PFSK-1 (cell line): ENCODE measurements around the gene MELK.

Source experiments
- FOXP2 ChIP-seq: optimal IDR thresholded peaks from 2 replicates; pipeline ENCODE3; 2011; ENCODE audit warnings: borderline replicate concordance, control low read depth, inconsistent platforms; ENCODE audit not compliant: insufficient read depth; ENCODE audit errors: extremely low read length, extremely low read depth
- POLR2AphosphoS5 ChIP-seq: IDR thresholded peaks from 2 replicates; pipeline ENCODE4 v1.6.1; 2012; ENCODE audit warnings: low read depth, mild to moderate bottlenecking, control low read depth, low read length, moderate library complexity
- SIN3A ChIP-seq: IDR thresholded peaks from 2 replicates; pipeline ENCODE4 v1.6.1; 2012; ENCODE audit warnings: mild to moderate bottlenecking, low read length, moderate library complexity, borderline replicate concordance; ENCODE audit not compliant: insufficient read depth
- TAF1 ChIP-seq: IDR thresholded peaks from 2 replicates; pipeline ENCODE4 v1.6.1; 2012; ENCODE audit warnings: low read length, control low read depth, borderline replicate concordance; ENCODE audit not compliant: insufficient read depth
- TF ChIP-seq, protein P1 (sequence below), 2 experiments: IDR thresholded peaks; 2 replicates each; pipeline versions ENCODE4 v1.6.1 to v1.8.0; 2011 to 2012; ENCODE audit warnings: low read depth in 2 of 2, low read length in 2 of 2, control low read depth in 1 of 2, inconsistent platforms in 1 of 2, mild to moderate bottlenecking in 1 of 2, moderate library complexity in 1 of 2; ENCODE audit not compliant: insufficient read depth in 1 of 2

MELK gene

GRCh38 chr9:36691671-36692070 lies 119.0 kb downstream of the MELK start:
- TF ChIP-seq SIN3A (no peak), FOXP2 (no peak), POLR2AphosphoS5 (no peak), TAF1 (no peak)
- TF ChIP-seq, protein P1, sequence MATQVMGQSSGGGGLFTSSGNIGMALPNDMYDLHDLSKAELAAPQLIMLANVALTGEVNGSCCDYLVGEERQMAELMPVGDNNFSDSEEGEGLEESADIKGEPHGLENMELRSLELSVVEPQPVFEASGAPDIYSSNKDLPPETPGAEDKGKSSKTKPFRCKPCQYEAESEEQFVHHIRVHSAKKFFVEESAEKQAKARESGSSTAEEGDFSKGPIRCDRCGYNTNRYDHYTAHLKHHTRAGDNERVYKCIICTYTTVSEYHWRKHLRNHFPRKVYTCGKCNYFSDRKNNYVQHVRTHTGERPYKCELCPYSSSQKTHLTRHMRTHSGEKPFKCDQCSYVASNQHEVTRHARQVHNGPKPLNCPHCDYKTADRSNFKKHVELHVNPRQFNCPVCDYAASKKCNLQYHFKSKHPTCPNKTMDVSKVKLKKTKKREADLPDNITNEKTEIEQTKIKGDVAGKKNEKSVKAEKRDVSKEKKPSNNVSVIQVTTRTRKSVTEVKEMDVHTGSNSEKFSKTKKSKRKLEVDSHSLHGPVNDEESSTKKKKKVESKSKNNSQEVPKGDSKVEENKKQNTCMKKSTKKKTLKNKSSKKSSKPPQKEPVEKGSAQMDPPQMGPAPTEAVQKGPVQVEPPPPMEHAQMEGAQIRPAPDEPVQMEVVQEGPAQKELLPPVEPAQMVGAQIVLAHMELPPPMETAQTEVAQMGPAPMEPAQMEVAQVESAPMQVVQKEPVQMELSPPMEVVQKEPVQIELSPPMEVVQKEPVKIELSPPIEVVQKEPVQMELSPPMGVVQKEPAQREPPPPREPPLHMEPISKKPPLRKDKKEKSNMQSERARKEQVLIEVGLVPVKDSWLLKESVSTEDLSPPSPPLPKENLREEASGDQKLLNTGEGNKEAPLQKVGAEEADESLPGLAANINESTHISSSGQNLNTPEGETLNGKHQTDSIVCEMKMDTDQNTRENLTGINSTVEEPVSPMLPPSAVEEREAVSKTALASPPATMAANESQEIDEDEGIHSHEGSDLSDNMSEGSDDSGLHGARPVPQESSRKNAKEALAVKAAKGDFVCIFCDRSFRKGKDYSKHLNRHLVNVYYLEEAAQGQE (IDR thresholded peaks at IDR 0.05; ENCODE audit: insufficient read depth in 1 of 2, low read depth in 2 of 2, low read length in 2 of 2) = no peak

DNA sequence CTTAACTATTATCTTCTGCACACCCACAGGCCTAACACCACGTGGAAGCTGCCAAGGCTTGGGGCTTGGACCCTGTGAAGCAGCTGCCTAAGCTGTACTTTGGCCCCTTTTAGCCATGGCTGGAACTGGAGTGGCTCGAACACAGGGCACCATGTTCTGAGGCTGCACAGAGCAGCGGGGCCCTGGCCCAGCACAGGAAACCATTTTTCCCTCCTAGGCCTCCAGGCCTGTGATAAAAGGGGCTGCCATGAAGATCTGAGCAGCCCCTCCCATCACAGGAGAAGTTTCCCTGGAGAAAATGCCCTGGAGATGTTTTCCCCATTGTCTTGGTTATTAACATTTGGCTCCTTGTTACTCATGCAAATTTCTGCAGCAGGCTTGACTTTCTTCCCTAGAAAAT lies 126.3 kb downstream of the MELK start:
- TF ChIP-seq TAF1 = no peak
- TF ChIP-seq, protein P1 (IDR thresholded peaks at IDR 0.05; ENCODE audit: insufficient read depth in 1 of 2, low read depth in 2 of 2, low read length in 2 of 2) = no peak
- no peak for TF ChIP-seq FOXP2
- no peak for TF ChIP-seq POLR2AphosphoS5
- TF ChIP-seq SIN3A = no peak

GRCh38 chr9:36704148-36704547 lies 131.5 kb downstream of the MELK start:
- TF ChIP-seq POLR2AphosphoS5 (no peak), SIN3A (no peak), FOXP2 (no peak), TAF1 (no peak)
- TF ChIP-seq, protein P1 (IDR thresholded peaks at IDR 0.05; ENCODE audit: insufficient read depth in 1 of 2, low read depth in 2 of 2, low read length in 2 of 2) = no peak

DNA sequence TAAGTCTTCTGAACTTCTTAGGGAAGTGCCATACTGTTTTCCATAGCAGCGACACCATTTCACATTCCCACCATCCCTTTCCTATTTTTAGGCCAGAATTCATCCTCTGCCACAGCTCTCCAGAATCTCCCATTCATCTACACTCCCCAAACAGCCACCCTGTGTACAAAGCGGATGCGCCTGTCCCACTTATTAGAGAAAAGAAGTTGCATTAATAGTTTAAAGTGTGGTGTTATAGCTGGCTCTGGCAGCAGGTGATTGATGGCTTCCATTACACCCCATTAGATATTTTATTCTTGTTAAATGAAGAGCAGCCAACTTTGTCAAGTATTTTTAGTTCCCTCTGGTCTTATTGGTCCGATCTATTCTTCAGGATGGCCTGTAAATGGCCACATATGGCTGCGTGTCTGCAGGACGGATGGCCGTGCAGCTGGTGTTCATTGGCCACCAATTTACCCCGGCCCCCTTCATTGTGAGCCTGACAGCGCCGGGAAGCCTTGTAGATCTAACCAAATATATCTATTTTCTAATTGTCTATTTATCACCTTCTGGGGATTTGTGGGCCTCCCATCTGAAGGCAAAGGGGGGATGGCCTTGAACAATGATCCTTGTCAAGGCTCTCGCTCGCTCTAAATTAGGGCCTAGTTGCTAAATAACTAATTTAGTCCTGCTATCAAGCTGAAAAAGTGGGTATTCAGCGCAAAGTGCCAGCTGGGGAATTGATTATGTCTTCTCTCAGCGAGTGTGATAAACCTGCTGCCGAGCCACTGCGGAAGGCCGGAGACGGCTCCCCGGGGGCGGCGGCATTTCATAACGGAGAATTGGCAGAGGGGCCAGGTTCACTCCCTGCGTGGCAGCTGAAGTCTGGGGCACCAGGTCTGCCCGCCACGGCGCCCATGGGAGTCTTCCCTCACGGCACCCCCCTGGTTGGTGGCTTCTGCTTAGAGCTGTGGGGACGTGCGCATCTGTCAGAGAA lies 141.1 kb downstream of the MELK start:
- no peak for TF ChIP-seq TAF1
- TF ChIP-seq SIN3A = no peak
- TF ChIP-seq POLR2AphosphoS5 = no peak
- TF ChIP-seq, protein P1 (IDR thresholded peaks at IDR 0.05; ENCODE audit: insufficient read depth in 1 of 2, low read depth in 2 of 2, low read length in 2 of 2) = no peak
- TF ChIP-seq FOXP2 = no peak
